Fibroblast of villous mesenchyme (primary cell): ENCODE data around the gene RAB8A. TPM values are rescaled to one million over a fixed set of nuclear protein-coding genes. Genes with fewer than 3 reads are reported as not detected.
"Not testable (repeated sequence)": the region's sequence is repeated elsewhere in the genome, so short reads cannot be mapped to it uniquely, and the experiment has no call there.

Source experiments
- DNase-seq: peaks from one replicate; pipeline ENCODE4 v3.0.0-alpha.2; 2010; ENCODE audit warnings: low read depth
- H3K4me3 ChIP-seq: 2 replicates; pipeline ENCODE4 v1.5.1; 2011; ENCODE audit warnings: low read depth, mild to moderate bottlenecking, low read length
- total RNA-seq: library from RNA; depleted of rRNA; stranded (reverse); fragments of >200 nt; gene quantifications from 2 replicates; pipeline ENCODE4 v1.2.3, GENCODE V29; 2012
- TF ChIP-seq, protein P1 (sequence below): IDR thresholded peaks from 2 replicates; pipeline ENCODE4 v1.5.1; 2012; ENCODE audit warnings: low read depth, mild to moderate bottlenecking, low read length; ENCODE audit not compliant: insufficient read depth

Gene RAB8A
- total RNA-seq, 1 donor, result 92.0 TPM

DNA sequence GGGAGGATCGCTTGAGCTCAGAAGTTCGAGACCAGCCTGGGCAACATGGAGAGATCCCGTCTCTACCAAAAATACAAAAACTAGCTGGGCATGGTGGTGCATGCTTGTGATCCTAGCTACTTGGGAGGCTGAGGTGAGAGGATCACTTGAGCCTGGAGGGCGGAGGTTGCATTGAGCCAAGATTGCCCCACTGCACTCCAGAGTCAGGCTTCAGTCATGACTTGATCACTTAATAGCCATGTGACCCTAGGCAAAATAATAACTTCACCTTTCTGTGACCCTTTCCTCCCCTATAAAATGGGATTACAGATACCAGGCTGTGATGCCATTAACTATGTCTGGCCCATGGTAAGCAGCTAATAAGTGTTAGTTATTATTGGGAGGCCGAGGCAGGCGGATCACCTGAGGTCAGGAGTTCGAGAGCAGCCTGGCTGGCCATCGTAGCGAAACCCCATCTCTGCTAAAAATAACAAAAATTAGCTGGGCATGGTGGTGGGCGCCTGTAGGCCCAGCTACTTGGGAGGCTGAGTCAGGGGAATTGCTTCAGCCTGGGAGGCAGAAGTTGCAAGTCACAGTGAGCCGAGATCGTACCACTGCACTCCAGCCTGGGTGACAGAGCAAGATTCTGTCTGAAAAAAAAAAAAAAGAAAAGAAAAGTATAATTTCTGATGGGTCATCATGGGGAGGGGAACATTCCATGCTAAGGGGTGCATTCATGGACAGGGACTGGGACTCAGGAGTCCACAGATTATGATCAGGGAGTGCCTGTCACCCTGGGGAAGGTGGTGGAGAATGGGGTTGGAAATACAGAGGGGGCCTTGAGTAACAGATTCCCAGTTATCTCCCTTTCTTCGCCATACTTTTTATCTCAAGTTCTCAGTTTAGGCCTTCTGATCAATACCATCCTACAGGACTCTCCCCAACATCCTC is 19.9 kb upstream of the RAB8A start:
- H3K4me3 ChIP-seq, result no peak overlapping the region
- no peak for DNase-seq
- TF ChIP-seq, protein P1, sequence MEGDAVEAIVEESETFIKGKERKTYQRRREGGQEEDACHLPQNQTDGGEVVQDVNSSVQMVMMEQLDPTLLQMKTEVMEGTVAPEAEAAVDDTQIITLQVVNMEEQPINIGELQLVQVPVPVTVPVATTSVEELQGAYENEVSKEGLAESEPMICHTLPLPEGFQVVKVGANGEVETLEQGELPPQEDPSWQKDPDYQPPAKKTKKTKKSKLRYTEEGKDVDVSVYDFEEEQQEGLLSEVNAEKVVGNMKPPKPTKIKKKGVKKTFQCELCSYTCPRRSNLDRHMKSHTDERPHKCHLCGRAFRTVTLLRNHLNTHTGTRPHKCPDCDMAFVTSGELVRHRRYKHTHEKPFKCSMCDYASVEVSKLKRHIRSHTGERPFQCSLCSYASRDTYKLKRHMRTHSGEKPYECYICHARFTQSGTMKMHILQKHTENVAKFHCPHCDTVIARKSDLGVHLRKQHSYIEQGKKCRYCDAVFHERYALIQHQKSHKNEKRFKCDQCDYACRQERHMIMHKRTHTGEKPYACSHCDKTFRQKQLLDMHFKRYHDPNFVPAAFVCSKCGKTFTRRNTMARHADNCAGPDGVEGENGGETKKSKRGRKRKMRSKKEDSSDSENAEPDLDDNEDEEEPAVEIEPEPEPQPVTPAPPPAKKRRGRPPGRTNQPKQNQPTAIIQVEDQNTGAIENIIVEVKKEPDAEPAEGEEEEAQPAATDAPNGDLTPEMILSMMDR, result no peak

DNA sequence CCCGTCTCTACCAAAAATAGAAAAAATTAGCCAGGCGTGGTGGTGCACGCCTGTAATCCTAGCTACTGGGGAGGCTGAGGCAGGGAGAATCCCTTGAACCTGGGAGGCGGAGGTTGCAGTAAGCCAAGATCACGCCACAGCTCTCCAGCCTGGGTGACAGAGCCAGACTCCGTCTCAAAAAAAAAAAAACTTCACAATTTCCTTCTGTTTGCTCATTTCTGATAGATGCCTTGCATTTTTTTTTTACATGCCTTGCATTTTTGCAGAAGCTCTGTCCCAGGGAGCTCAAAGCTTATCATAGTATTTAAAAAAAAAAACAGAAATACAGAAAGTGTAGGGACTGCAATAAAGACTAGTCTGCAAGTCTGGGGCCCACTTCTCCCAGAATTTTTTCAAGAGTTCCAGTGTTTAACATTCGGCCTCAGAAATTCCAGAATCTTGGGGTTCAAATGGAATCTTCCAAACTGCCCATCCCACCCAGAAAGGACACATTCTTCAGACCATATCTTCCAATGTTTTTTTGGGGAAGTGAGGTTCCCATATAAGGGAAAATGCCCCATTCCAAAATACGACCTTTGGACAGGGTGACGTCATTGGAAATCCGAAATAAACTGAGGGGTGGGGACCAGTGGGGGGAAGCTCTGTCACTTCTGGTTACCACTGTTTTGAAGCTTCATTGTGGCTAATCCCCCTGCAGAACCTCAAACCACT is 17.2 kb upstream of the RAB8A start:
- TF ChIP-seq, protein P1, result no peak
- DNase-seq, result peak; percentile 42
- no peak overlapping the region for H3K4me3 ChIP-seq

DNA sequence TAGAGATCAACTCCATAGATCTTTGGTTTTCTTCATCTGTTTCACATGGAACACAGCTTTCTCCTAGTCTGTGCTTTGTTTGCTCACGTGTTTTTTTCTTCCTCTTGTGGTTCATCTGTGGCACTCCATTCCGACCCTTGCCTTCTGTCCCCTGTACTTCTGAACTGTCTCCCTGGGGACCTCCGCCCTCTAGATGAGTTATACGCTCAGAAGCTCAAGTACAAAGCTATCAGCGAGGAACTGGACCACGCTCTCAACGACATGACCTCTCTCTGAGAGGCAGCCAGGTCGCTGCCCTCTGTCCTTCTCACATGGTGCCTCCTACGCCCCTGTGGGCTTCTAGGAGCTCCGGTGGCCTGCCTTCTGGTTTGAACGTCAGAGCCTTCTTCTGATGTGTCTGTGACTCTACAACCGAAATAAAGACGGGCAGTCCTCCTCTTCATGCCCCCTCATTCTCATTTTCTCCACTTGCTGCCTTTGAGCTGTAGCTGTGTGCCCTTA is 16.6 kb upstream of the RAB8A start:
- TF ChIP-seq, protein P1, result no peak
- DNase-seq, result no peak
- no peak overlapping the region for H3K4me3 ChIP-seq

DNA sequence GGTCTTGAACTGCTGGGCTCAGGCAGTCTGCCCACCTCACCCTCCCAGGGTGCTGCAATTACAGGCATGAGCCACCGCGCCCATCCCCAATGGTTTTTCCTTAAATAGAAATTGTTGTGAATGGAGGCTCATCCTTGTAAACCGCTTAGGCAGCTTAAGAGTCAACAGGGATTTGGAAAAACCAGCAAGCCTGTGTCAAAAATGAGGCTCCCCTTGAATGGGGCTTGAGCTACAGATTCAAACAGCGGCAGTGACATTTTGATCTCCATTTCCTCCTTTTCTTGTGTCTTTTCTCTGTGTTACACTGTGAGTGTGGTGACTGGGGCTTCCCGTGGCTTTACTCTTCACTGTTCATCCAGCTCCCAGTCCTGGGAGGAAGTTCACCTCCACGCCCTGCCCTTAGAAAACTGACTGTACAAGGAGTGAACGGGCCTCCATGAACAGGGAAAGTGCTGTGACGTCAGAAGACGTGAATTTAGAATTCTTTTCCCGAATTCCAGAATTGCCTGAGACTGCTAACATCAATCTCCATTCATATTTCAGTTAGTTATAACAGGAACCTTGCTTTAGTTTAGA is 15.3 kb upstream of the RAB8A start:
- no peak for DNase-seq
- TF ChIP-seq, protein P1, result no peak

DNA sequence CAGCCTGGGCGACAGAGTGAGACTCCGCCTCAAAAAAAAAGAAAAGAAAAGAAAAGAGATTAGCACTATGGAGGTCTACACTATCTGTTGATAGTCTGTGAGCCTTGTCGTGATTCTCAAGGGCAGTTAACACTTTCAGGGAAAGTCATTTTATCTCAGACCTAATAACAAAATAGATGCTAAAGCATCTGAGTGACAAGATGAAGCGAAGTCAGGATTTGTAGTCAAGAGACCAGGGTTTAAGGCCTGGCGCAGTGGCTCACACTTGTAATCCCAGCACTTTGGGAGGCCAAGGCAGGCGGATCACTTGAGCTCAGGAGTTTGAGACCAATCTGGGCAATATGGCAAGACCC is 13.3 kb upstream of the RAB8A start:
- TF ChIP-seq, protein P1, result no peak
- H3K4me3 ChIP-seq, result no peak overlapping the region
- DNase-seq, result no peak

More for the DNA sequence above, 15.3 kb upstream of the RAB8A start:
- H3K4me3 ChIP-seq, result no peak overlapping the region

DNA sequence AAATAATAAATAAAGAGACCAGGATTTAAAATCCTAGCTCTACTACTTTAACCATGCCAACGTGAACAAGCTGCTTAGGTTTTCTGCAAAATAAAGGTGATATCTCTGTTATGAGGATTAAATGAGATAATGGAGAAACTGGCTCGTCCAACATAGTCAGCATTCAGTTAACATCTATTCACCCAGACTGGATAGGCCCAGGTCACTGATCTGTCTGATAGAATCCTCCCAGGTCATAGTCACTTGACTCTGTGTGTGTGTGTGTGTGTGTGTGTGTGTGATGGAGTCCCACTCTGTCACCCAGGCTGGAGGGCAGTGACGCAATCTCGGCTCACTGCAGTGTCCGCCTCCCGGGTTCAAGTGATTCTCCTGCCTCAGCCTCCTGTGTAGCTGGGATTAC is 12.9 kb upstream of the RAB8A start:
- DNase-seq, result no peak
- H3K4me3 ChIP-seq, result no peak overlapping the region
- TF ChIP-seq, protein P1, result no peak

DNA sequence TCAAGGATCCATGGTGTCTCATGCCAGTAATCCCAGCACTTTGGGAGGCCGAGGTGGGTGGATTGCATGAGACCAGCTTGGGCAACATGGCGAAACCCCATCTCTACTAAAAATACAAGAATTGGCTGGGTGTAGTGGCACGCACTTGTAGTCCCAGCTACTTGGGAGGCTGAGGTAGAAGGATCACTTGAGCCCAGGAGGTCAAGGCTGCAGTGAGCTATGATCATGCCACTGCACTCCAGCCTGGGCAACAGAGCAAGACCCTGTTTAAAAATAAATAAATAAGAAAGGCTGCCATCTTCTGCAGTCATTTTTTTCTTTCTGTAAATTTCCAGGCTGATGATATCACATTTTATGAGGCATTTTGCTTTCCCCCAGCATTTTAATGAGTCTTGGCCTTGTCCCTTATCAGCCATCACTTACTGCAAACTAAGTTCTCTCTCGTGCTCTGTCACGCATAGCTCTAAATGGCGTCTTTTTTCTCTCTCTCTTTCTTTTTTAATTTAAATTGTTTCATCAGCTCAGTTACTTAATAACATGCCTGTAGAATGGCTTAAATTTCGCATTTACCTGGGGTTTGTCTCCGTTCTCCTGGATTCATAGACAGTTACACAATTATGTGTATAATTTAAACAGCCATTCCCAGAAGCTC is 12.2 kb upstream of the RAB8A start:
- peak; percentile 70 for DNase-seq
- not testable (repeated sequence) for H3K4me3 ChIP-seq
